ENCODE results near the gene DHX9.

Gene DHX9

DNA sequence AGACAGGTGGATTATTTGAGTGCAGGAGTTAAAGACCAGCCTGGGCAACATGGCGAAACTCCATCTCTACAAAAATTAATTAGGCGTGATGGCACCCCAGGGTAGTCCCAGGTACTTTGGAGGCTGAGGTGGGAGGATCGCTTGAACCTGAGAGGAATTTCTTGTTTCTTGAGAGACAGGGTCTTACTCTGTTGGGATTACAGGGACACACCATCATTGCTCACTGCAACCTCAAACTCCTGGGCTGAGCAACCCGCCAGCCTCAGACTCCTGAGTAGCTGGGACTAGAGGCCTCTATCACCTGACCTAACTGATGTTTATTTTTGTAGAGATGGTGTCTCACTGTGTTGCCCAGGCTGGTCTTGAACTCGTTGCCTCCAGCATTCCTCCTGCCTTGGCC is 24.8 kb downstream of the DHX9 start:
- TF ChIP-seq, protein P1, sequence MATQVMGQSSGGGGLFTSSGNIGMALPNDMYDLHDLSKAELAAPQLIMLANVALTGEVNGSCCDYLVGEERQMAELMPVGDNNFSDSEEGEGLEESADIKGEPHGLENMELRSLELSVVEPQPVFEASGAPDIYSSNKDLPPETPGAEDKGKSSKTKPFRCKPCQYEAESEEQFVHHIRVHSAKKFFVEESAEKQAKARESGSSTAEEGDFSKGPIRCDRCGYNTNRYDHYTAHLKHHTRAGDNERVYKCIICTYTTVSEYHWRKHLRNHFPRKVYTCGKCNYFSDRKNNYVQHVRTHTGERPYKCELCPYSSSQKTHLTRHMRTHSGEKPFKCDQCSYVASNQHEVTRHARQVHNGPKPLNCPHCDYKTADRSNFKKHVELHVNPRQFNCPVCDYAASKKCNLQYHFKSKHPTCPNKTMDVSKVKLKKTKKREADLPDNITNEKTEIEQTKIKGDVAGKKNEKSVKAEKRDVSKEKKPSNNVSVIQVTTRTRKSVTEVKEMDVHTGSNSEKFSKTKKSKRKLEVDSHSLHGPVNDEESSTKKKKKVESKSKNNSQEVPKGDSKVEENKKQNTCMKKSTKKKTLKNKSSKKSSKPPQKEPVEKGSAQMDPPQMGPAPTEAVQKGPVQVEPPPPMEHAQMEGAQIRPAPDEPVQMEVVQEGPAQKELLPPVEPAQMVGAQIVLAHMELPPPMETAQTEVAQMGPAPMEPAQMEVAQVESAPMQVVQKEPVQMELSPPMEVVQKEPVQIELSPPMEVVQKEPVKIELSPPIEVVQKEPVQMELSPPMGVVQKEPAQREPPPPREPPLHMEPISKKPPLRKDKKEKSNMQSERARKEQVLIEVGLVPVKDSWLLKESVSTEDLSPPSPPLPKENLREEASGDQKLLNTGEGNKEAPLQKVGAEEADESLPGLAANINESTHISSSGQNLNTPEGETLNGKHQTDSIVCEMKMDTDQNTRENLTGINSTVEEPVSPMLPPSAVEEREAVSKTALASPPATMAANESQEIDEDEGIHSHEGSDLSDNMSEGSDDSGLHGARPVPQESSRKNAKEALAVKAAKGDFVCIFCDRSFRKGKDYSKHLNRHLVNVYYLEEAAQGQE (IDR thresholded peaks at IDR 0.05; ENCODE audit: low read depth), result no peak
- TF ChIP-seq FOXM1 (IDR thresholded peaks at IDR 0.05; ENCODE audit: borderline replicate concordance, low read depth), result no peak

DNA sequence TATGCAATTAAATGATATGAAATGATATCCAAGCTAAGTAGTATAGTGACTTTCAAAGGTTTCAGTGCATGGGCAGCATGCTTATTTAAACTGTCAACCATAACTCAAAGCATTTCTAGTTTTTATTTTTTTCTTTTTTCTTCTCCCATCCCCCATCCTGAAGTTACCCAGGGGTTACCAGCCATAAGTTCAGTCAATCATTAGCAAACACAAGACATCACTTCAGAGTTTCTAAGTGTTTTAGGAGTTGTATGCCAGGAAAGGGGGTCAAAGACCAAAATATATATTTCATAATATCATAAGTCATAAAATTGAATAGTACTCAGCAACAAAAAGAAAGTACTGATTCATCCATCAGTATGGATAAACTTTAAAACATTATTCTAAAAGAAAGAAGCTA is 28.7 kb downstream of the DHX9 start:
- TF ChIP-seq CREB1 (IDR thresholded peaks at IDR 0.05; ENCODE audit: low read depth) (no peak), TEAD4 (IDR thresholded peaks at IDR 0.05) (no peak), RAD21 (IDR thresholded peaks at IDR 0.05; ENCODE audit: low read depth) (no peak), EP300 (IDR thresholded peaks at IDR 0.05; ENCODE audit: borderline replicate concordance) (no peak), YY1 (IDR thresholded peaks at IDR 0.05; ENCODE audit: low read depth) (no peak), ZBTB7A (IDR thresholded peaks at IDR 0.05; ENCODE audit: low read depth) (no peak)
- TF ChIP-seq, protein P1 (IDR thresholded peaks at IDR 0.05; ENCODE audit: low read depth), result no peak

DNA sequence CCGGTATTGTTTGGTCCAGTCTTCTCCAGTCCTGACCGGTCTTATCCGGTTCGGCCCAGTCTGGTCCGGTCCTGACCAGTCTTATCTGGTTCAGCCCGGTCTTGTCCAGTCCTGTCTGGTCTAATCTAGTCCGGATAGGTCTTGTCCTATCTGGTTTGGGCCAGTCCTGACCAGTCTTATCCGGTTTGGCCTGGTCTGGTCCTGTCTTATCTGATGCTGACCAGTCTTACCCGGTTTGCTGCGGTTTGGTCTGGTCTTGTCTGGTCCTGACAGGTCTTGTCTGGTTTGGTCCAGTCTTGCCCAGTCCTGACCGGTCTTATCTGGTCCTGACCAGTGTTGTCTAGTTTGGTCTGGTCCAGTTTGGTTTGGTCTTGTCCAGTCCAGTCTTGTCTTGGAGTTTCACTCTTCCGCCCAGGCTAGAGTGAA is 30.1 kb downstream of the DHX9 start:
- TF ChIP-seq NFIC (IDR thresholded peaks at IDR 0.05) (no peak), EGR1 (IDR thresholded peaks at IDR 0.05) (no peak), EP300 (IDR thresholded peaks at IDR 0.05; ENCODE audit: borderline replicate concordance) (no peak), TAF1 (IDR thresholded peaks at IDR 0.05; ENCODE audit: low read depth) (no peak), FOXM1 (IDR thresholded peaks at IDR 0.05; ENCODE audit: borderline replicate concordance, low read depth) (no peak), YY1 (IDR thresholded peaks at IDR 0.05; ENCODE audit: low read depth) (no peak), CREB1 (IDR thresholded peaks at IDR 0.05; ENCODE audit: low read depth) (no peak), CEBPB (IDR thresholded peaks at IDR 0.05) (no peak), ZBTB7A (IDR thresholded peaks at IDR 0.05; ENCODE audit: low read depth) (no peak)
- TF ChIP-seq, protein P2, sequence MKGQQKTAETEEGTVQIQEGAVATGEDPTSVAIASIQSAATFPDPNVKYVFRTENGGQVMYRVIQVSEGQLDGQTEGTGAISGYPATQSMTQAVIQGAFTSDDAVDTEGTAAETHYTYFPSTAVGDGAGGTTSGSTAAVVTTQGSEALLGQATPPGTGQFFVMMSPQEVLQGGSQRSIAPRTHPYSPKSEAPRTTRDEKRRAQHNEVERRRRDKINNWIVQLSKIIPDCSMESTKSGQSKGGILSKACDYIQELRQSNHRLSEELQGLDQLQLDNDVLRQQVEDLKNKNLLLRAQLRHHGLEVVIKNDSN (IDR thresholded peaks at IDR 0.05), result no peak
- TF ChIP-seq, protein P3, sequence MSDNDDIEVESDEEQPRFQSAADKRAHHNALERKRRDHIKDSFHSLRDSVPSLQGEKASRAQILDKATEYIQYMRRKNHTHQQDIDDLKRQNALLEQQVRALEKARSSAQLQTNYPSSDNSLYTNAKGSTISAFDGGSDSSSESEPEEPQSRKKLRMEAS (IDR thresholded peaks at IDR 0.05), result no peak
- TF ChIP-seq, protein P1 (IDR thresholded peaks at IDR 0.05; ENCODE audit: low read depth), result no peak

DNA sequence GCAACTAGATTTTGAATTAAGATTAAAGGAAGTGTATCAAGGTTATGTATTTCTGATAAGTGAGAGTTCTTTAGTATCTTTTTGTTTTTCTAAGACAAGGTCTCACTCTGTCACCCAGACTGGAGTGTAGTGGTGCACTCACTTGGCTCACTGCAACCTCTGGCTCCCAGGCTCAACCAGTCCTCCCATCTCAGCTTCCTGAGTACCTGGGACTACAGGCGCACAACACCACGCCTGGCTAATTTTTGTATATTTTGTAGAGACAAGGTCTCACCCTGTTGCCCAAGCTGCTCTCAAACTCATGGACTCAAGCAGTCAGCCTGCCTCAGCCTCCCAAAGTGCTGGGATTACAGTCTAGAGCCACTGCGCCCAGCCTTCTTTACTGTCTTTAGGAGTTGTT is 33.7 kb downstream of the DHX9 start:
- TF ChIP-seq ZBTB7A (IDR thresholded peaks at IDR 0.05; ENCODE audit: low read depth) (no peak), RAD21 (IDR thresholded peaks at IDR 0.05; ENCODE audit: low read depth) (no peak)

DNA sequence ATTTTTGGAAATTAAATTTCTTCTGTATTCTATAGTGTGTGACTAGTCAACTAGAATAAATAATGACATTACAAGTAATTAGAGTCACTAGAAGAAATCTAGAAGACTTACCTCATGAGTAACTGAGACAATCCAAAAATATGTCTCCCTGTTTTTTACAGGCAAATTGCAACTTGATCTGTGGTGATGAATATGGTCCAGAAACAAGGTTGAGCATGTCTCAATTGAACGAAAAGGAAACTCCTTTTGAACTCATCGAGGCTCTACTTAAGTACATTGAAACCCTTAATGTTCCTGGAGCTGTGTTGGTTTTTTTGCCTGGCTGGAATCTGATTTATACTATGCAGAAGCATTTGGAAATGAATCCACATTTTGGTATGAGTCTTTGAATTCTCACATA is 36.7 kb downstream of the DHX9 start:
- TF ChIP-seq, protein P3 (IDR thresholded peaks at IDR 0.05), result no peak
- TF ChIP-seq CEBPB (IDR thresholded peaks at IDR 0.05) (no peak), FOXM1 (IDR thresholded peaks at IDR 0.05; ENCODE audit: borderline replicate concordance, low read depth) (no peak), TEAD4 (IDR thresholded peaks at IDR 0.05) (no peak), EGR1 (IDR thresholded peaks at IDR 0.05) (no peak), EP300 (IDR thresholded peaks at IDR 0.05; ENCODE audit: borderline replicate concordance) (no peak)
- TF ChIP-seq, protein P1 (IDR thresholded peaks at IDR 0.05; ENCODE audit: low read depth), result no peak

Data from Ishikawa (cell line).